ES-I3 (cell line): Measurements from ENCODE around the gene CCR6.

Source experiments
- H3K36me3 ChIP-seq: 2 replicates; pipeline ENCODE4 v1.6.1; 2013; ENCODE audit warnings: mild to moderate bottlenecking, low read length, control low read depth, moderate library complexity; ENCODE audit not compliant: insufficient read depth
- H3K4me1 ChIP-seq: 2 replicates; pipeline ENCODE4 v1.6.1; 2013; ENCODE audit warnings: mild to moderate bottlenecking, control low read depth, low read length; ENCODE audit not compliant: insufficient read depth
- H3K9ac ChIP-seq: 2 replicates; pipeline ENCODE4 v1.6.1; 2013; ENCODE audit warnings: low read depth, mild to moderate bottlenecking, low read length, moderate library complexity
- H3K9me3 ChIP-seq: 2 replicates; pipeline ENCODE4 v1.6.1; 2013; ENCODE audit warnings: mild to moderate bottlenecking, low read length, moderate library complexity; ENCODE audit not compliant: control insufficient read depth, insufficient read depth

Gene CCR6

DNA sequence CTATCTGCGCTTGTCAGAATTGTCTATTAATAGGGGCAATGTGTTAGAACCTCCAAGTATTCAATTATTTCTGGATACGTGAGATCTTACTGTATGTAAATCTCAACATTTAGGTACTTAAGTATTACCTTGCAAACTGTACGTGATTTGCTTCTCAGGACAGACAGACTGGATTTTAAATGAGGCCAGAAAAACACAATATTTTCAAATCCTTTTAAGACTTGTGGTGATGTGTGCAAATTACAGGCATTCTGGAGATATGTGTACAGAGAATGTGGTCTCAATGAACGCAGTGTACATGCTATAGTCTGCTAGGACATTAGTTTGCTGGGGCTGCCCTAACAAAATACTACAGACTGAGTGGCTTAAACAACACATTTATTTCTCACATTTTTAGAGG is 16.9 kb downstream of the CCR6 start:
- Histone ChIP-seq H3K4me1 (peaks cover 8% of the 10 kb centered on the region), H3K9ac (no peak overlapping the region), H3K9me3 (peaks cover 2% of the 10 kb centered on the region; the same call in 1 of the 2 replicates), H3K36me3 (no peaks in the 10 kb centered on the region)

DNA sequence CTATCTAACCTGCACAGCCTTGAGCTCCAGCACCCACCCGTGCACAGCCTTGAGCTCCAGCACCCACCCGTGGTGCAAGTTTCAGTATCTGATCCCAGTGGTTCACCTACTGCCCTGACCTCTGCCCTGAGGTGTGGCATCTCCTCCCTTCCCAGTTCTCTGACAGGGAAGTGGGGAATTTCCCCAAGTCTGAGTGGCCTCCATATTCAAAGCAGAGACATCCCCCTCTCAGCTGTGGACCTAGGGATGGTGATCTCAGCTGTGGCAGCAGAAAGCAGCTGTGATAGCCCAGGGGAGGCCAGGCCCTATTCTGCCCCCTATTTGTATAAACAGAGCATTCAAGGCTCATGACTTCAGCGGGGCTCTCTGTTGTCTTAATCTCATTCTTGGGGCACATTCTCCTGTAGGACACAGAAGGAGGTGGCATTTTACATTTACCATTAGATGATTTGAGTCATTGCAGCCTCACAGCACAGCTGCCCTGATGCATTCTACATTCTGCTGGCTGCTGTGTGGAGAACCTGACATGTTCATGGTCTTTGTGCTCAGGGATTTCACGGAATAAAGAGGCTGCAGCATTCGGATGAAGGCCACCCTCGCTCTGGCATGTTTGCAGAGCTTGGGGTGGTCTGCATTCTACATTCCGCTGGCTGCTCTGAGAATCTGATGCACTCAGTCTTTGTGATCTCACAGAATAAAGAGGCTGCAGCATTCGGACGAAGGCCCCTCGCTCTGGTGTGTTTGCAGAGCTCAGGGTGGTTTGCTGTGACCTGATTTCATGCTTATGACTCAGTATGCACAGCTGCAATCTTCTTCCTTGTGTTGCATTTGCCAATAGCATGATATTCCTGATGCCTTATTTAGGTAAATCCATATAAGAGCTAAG is 17.9 kb downstream of the CCR6 start:
- Histone ChIP-seq H3K9ac (no peak overlapping the region), H3K9me3 (peaks cover 6% of the 10 kb centered on the region; the same call in 1 of the 2 replicates), H3K36me3 (no peaks in the 10 kb centered on the region), H3K4me1 (peaks cover 8% of the 10 kb centered on the region)

DNA sequence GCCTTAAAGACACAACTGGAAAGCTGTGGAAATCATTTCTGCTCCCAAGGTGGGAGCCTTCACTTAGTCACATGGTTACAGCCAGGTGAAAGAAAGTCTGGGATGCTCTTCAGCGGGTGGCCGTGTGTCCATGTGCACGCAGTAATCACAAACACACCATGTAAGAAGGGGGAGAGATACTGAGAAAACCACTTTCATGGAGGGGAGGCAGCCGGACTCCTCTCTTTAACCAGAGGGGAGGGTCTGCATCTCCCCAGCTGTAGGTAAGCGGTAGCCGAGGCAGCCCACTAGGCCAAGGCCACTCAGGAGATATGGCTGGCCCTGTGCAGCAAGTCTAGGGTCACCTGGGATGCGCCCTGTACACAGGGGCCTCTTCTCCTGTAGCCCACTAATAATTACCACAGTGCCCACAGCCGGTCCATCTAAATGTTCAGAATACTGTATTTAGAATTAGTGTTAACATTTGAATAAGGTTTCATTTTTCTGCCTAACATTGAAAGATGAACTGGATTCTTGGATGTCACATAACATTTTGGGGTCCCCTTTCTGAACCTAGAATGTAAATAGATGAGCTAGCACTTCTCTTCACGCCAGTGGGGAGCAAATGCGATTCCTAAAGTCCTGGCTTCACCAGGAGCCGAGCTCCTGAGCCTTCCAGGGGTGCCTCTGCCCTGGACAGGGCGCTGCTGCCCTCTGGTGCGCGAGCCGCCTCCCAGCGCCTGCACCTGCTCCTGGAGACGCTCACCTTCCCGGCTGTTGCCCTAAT is 19.0 kb downstream of the CCR6 start:
- no peaks in the 10 kb centered on the region for H3K36me3 ChIP-seq
- peaks cover 15% of the 10 kb centered on the region for H3K4me1 ChIP-seq
- H3K9ac ChIP-seq, result no peak overlapping the region
- peaks cover 6% of the 10 kb centered on the region; the same call in 1 of the 2 replicates for H3K9me3 ChIP-seq

DNA sequence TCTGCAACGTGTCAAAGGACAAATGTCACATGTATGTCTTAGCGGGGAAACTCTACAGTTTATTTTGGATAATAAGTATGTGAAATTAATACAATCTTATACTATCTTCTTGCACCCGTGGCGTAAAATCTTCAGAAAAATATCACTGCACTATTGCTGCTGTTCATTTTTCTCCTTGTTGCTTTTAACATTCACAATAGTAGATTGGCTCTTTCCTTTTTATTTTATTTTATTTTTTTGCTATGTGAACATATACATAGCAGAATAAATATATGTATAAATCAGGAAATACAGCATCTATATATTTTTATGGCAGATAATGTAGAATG is 19.5 kb downstream of the CCR6 start:
- H3K9me3 ChIP-seq, result peaks cover 6% of the 10 kb centered on the region; the same call in 1 of the 2 replicates
- peaks cover 20% of the 10 kb centered on the region for H3K4me1 ChIP-seq
- no peaks in the 10 kb centered on the region for H3K36me3 ChIP-seq
- H3K9ac ChIP-seq, result no peak overlapping the region

DNA sequence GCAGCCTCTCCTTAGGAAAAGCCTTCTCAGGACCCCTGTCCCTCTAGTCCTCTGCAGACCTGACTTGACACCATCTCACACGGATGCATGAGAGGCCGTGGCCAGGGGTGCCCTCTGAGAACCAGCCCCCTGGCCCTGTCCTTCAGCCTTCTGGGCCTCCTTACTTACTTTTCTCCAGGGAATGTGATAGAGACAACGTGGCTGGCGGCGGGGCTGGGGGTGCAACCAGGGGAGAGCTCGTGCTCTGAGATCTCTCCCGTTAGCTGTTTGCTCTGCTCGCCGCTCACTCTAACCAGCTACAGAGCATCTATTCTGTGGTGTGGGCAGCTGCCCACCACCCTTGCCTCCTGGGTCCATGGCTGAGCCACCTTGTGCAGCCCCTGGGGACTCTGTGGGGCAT is 20.1 kb downstream of the CCR6 start:
- no peak overlapping the region for H3K9ac ChIP-seq
- H3K4me1 ChIP-seq, result peaks cover 25% of the 10 kb centered on the region
- no peaks in the 10 kb centered on the region for H3K36me3 ChIP-seq
- H3K9me3 ChIP-seq, result peaks cover 6% of the 10 kb centered on the region; the same call in 1 of the 2 replicates

DNA sequence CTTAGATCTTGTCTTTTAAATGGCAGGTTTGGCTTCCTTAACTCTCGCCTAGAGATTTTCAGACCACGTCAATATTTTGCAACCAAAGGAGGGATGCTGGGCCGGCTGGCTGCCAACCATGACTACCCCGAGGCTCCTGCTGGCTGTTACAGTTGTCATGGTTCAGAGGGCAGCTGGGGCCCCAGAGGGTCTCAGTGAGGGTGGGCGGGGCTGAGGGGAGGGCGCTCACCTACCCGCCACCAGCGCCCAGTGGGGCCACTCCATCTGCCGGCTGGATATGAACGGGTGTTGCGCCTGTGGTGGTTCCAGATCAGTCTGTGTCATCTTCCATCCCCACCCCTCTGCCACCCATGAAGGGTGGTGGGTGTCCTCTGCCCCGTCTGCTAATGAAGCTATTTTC is 22.6 kb downstream of the CCR6 start:
- no peak overlapping the region for H3K9ac ChIP-seq
- H3K9me3 ChIP-seq, result peaks cover 9% of the 10 kb centered on the region
- no peaks in the 10 kb centered on the region for H3K36me3 ChIP-seq
- peaks cover 26% of the 10 kb centered on the region for H3K4me1 ChIP-seq

DNA sequence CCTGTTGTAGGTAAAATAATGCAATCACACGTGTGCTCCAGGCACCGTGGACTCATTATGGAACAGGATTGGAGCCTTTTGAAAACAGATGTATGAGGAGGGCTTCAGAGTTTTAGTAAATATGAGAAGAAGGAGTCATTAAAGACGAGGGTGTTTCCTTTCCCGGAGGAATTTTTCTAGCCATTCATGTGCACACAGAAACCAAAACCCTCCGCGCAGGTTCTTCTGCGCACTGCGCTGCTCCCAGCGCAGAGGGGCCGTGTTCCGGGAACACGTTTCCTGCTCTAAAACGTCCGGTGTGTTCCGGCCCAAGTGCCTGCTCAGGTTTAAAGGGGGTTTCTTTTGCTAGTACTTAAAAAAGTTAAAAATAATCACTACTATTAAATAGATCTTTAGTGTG is 23.2 kb downstream of the CCR6 start:
- peaks cover 16% of the 10 kb centered on the region for H3K9me3 ChIP-seq
- peaks cover 28% of the 10 kb centered on the region for H3K4me1 ChIP-seq
- H3K36me3 ChIP-seq, result no peaks in the 10 kb centered on the region
- H3K9ac ChIP-seq, result no peak overlapping the region

DNA sequence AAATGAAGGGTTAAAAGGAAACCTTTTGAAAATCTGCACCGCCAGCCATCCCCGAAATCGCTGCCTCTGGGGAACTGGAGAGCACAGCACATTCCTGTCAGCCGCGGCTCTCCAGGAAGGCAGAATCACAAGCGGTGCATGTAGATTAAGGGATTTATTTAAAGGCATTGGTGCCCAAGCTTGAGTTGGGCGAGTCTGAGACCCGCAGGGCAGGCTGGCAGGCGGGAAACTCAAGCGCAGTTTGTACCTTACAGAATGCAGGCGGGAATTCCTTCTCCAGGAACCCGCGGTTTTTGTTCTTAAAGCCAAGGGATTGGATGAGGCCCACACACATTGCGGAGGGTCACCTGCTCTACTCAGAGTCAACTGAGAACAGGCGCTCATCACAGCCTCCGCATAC is 24.1 kb downstream of the CCR6 start:
- Histone ChIP-seq H3K9me3 (peaks cover 17% of the 10 kb centered on the region), H3K36me3 (no peaks in the 10 kb centered on the region), H3K9ac (peak overlapping the region; percentile 22; the same call in 1 of the 2 replicates), H3K4me1 (peaks cover 32% of the 10 kb centered on the region)

DNA sequence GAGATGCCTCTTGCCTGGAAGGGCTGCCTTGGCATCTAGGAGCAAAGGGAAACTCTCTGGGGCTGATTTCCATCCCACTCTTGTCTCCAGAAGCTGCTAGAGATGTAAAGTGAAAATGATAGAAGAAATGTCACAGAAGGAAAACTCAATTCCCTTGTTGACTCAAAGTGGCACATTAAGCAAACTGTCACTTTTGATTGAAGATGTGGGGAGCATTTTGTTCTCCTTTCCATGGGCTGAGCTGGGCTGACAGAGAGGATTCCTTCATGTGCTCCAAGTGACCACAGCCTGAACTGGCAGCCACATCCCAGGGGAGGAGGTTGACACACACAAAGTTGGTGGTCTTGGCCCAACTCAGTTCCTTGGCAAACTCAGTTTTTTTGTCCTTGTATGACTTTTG is 25.1 kb downstream of the CCR6 start:
- Histone ChIP-seq H3K9ac (no peak overlapping the region), H3K36me3 (no peaks in the 10 kb centered on the region), H3K9me3 (peaks cover 17% of the 10 kb centered on the region), H3K4me1 (peaks cover 33% of the 10 kb centered on the region)

DNA sequence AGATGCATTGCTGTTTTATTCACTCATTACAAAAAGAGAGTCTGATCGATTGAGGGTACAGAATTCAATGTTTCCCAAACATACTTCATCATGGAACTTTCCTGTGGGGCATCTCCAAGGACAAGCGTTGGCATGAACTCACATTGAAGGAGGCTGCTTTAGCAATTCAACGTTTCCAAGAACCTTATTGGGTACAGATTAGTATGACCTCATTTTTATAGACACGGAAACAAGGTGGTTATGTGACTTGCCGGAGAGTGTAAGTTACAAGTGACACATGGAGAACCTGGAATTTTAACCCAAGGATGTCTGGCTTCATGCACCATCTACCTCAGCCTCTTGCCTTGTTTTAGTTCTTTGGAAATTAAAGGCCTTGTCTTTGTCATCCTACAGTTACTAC is 26.1 kb downstream of the CCR6 start:
- peaks cover 17% of the 10 kb centered on the region for H3K9me3 ChIP-seq
- H3K4me1 ChIP-seq, result peaks cover 33% of the 10 kb centered on the region
- no peak overlapping the region for H3K9ac ChIP-seq
- no peaks in the 10 kb centered on the region for H3K36me3 ChIP-seq

DNA sequence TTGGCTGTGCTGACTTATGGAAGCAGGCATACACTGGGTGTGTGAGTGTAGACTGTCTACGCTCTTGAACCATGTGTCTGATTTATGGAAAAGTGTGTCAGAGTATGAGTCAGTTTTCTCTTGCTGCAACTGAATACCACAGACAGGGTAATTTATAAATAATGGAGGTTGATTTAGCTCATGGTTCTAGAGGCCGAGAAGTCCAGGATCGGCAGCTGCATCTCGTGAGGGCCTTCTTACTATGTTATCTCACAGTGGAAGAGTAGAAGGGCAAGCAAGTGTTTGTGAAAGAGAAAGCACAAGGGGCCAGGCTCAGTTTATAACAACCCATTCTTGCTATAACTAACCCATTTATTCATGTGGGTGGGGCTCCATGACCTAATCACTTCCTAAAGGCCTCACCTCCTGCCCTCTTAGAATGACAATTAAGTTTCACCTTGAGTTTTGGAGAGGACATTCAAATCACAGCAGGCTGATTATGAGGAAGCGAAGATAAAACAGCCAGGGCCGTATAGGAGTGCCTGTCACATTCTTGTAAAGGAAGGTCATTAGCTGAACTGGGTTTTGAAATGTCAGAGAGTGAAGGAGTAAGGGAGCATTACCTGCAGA is 28.1 kb downstream of the CCR6 start:
- Histone ChIP-seq H3K36me3 (no peaks in the 10 kb centered on the region), H3K9ac (no peak overlapping the region), H3K9me3 (peaks cover 11% of the 10 kb centered on the region; the same call in 1 of the 2 replicates), H3K4me1 (peaks cover 33% of the 10 kb centered on the region)

DNA sequence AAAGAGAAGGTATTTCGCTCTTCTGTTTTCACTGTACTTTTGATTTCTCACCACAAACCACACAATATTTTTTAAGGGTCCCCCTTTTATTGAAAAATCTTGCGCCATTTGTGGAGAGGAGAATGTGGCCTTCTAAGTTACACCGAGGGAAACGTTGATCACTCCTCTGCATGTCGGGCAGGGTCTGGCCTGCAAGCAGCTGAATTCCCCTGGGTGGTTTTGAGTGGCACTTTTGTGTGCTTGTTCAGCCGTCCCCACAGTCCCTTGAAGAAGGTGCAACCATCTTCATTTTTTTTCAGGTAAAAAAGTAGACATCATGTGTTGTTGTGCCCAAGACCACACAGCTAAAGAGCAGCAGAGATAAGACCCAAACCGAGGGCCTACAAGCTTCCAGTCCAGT is 28.8 kb downstream of the CCR6 start:
- Histone ChIP-seq H3K36me3 (no peaks in the 10 kb centered on the region), H3K9ac (no peak overlapping the region), H3K4me1 (peaks cover 27% of the 10 kb centered on the region), H3K9me3 (peaks cover 11% of the 10 kb centered on the region; the same call in 1 of the 2 replicates)

DNA sequence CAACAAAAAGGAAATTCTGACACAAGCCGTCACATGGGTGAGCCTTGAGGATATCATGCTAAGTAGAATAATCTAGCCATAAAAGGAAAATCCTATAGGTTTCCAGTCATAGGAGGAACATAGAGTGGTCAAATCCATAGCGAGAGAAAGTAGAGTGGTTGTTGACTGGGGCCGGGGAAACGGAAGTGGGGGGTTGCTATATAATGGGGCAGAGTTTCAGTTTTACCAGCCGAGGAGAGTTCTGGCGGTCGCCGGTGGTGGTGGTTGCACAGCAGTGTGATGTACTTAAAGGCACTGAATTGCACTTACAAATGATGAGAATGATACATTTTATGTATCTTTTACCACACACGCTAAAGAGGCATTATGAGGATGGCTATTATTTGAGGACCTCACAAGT is 30.0 kb downstream of the CCR6 start:
- peaks cover 11% of the 10 kb centered on the region; the same call in 1 of the 2 replicates for H3K9me3 ChIP-seq
- no peaks in the 10 kb centered on the region for H3K36me3 ChIP-seq
- no peak overlapping the region for H3K9ac ChIP-seq
- peaks cover 18% of the 10 kb centered on the region for H3K4me1 ChIP-seq

DNA sequence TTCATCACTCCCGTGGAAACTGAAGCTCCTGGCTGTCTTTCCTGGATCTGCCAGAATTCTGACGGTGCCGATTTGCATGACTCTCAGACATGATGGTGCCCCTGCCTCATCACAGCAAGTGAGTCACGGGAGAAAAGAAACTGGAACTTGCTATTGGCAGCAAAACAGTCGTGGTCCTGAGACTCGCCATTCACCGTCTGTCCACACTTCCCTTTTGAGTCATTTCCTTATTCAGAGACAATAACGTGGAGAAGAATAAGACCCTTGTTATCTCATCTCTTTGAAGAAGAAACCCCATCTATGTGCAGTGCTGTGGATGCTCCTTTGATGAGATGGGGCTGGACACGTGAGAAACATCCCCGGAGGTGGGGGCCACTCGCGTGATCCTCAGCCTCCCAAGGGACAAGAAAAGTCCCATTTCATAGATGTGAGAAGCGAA is 30.6 kb downstream of the CCR6 start:
- Histone ChIP-seq H3K9ac (no peak overlapping the region), H3K36me3 (no peaks in the 10 kb centered on the region), H3K9me3 (peaks cover 11% of the 10 kb centered on the region; the same call in 1 of the 2 replicates), H3K4me1 (peaks cover 15% of the 10 kb centered on the region)
